Mesenchymal stem cell (in vitro differentiated cells and primary cell): ENCODE results near the gene PON3.
"Not testable (repeated sequence)": the region's sequence is repeated elsewhere in the genome, so short reads cannot be mapped to it uniquely, and the experiment has no call there.

Source experiments
- DNase-seq: peaks from one replicate; pipeline ENCODE4 v3.0.0-alpha.2; 2013
- H2AFZ ChIP-seq: one replicate; pipeline ENCODE4 v1.6.1; 2013; ENCODE audit warnings: low read depth, mild to moderate bottlenecking, control low read depth, inconsistent platforms, low read length, moderate library complexity
- H2AK5ac ChIP-seq: 2 replicates; pipeline ENCODE4 v1.6.1; 2013; ENCODE audit warnings: low read length, moderate library complexity, mild to moderate bottlenecking, inconsistent platforms; ENCODE audit not compliant: severe bottlenecking
- H2BK120ac ChIP-seq: one replicate; pipeline ENCODE4 v1.6.1; 2013; ENCODE audit warnings: low read depth, mild to moderate bottlenecking, inconsistent platforms, low read length, moderate library complexity
- H2BK12ac ChIP-seq, 2 experiments: one replicate each; pipeline ENCODE4 v1.6.1; 2013; ENCODE audit warnings: inconsistent platforms in 2 of 2, low read length in 2 of 2, mild to moderate bottlenecking in 2 of 2, moderate library complexity in 2 of 2, control low read depth in 1 of 2
- H2BK15ac ChIP-seq: one replicate; pipeline ENCODE4 v1.6.1; 2013; ENCODE audit warnings: mild to moderate bottlenecking, low read depth, inconsistent platforms; ENCODE audit not compliant: poor library complexity, severe bottlenecking
- H2BK5ac ChIP-seq: 2 replicates; pipeline ENCODE4 v1.6.1; 2013; ENCODE audit warnings: low read depth, mild to moderate bottlenecking, low read length, control low read depth, inconsistent platforms; ENCODE audit not compliant: poor library complexity, severe bottlenecking
- H3K14ac ChIP-seq, 2 experiments: one replicate each; pipeline ENCODE4 v1.6.1; 2013; ENCODE audit warnings: inconsistent platforms in 2 of 2, low read length in 2 of 2, control low read depth in 1 of 2, mild to moderate bottlenecking in 1 of 2, moderate library complexity in 1 of 2
- H3K18ac ChIP-seq, 2 experiments: one replicate each; pipeline ENCODE4 v1.6.1; 2013; ENCODE audit warnings: inconsistent platforms in 2 of 2, low read length in 2 of 2, control low read depth in 1 of 2, low read depth in 1 of 2, mild to moderate bottlenecking in 1 of 2
- H3K23ac ChIP-seq, 2 experiments: one replicate each; pipeline ENCODE4 v1.6.1; 2013; ENCODE audit warnings: inconsistent platforms in 2 of 2, low read length in 2 of 2, mild to moderate bottlenecking in 2 of 2, moderate library complexity in 2 of 2, control low read depth in 1 of 2
- H3K27ac ChIP-seq: 2 replicates; pipeline ENCODE4 v1.5.1; 2013; ENCODE audit warnings: mild to moderate bottlenecking, moderate library complexity, low read length, control low read depth, inconsistent platforms; ENCODE audit not compliant: poor library complexity, severe bottlenecking
- H3K27me3 ChIP-seq, 2 experiments: 2 replicates each; pipeline versions ENCODE4 v1.6.1 to v1.7.0; 2013; ENCODE audit warnings: low read length in 2 of 2, mild to moderate bottlenecking in 2 of 2, moderate library complexity in 2 of 2, control low read depth in 1 of 2, inconsistent platforms in 1 of 2; ENCODE audit not compliant: control insufficient read depth in 1 of 2, insufficient read depth in 1 of 2
- H3K36me3 ChIP-seq, 2 experiments: 2 replicates each; pipeline versions ENCODE4 v1.6.1 to v1.7.0; 2013; ENCODE audit warnings: low read length in 2 of 2, control low read depth in 1 of 2, inconsistent platforms in 1 of 2, low read depth in 1 of 2, mild to moderate bottlenecking in 1 of 2; ENCODE audit not compliant: insufficient read depth in 2 of 2, control insufficient read depth in 1 of 2
- H3K4ac ChIP-seq, 2 experiments: one replicate each; pipeline ENCODE4 v1.6.1; 2013; ENCODE audit warnings: inconsistent platforms in 2 of 2, low read length in 2 of 2, mild to moderate bottlenecking in 2 of 2, moderate library complexity in 2 of 2, control low read depth in 1 of 2, low read depth in 1 of 2
- H3K4me1 ChIP-seq: 2 replicates; pipeline ENCODE4 v1.6.1; 2013; ENCODE audit warnings: low read depth, low read length, control low read depth; ENCODE audit not compliant: control insufficient read depth, insufficient read depth
- H3K4me2 ChIP-seq: 2 replicates; pipeline ENCODE4 v1.6.1; 2013; ENCODE audit warnings: low read length, mild to moderate bottlenecking, inconsistent platforms; ENCODE audit not compliant: poor library complexity, severe bottlenecking
- H3K4me3 ChIP-seq, 2 experiments: 2 replicates each; pipeline versions ENCODE4 v1.5.1 to v1.7.0; 2013; ENCODE audit warnings: low read length in 2 of 2, mild to moderate bottlenecking in 2 of 2, control low read depth in 1 of 2, low read depth in 1 of 2; ENCODE audit not compliant: insufficient read depth in 1 of 2
- H3K79me1 ChIP-seq: replicated peaks from 2 replicates; pipeline ENCODE4 v1.6.1; 2013; ENCODE audit warnings: mild to moderate bottlenecking, control low read depth, low read length, inconsistent platforms; ENCODE audit not compliant: poor library complexity, severe bottlenecking
- H3K9ac ChIP-seq: 2 replicates; pipeline ENCODE4 v1.7.0; 2013; ENCODE audit warnings: mild to moderate bottlenecking, low read length, moderate library complexity
- H3K9me3 ChIP-seq: 2 replicates; pipeline ENCODE4 v1.7.0; 2013; ENCODE audit warnings: mild to moderate bottlenecking, low read length; ENCODE audit not compliant: control insufficient read depth
- H4K8ac ChIP-seq: one replicate; pipeline ENCODE4 v1.6.1; 2013; ENCODE audit warnings: inconsistent platforms, mild to moderate bottlenecking, low read length, moderate library complexity
- H4K91ac ChIP-seq: one replicate; pipeline ENCODE4 v1.6.1; 2013; ENCODE audit warnings: mild to moderate bottlenecking, low read length, inconsistent platforms
- WGBS: methylation state at CpG from one replicate; pipeline ENCODE4 v1.1.7; 2013; ENCODE audit warnings: mixed read lengths; 5-methylcytosine and 5-hydroxymethylcytosine counted together

The PON3 gene

DNA sequence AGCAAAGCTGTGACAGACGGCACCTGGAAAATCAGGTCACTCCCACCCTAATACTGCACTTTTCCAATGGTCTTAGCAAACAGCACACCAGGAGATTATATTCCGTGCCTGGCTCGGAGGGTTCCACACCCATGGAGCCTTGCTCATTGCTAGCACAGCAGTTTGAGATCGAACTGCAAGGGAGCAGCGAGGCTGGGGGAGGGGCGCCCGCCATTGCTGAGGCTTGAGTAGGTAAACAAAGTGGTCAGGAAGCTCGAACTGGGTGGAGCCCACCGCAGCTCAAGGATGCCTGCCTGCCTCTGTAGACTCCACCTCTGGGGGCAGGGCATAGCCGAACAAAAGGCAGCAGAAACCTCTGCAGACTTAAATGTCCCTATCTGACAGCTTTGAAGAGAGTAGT is 16.7 kb downstream of the PON3 start:
- WGBS = 93% methylated on average over 10 of the region's 10 CpGs
- not testable (repeated sequence) for DNase-seq, H2AK5ac ChIP-seq, H3K4me2 ChIP-seq, H3K36me3 ChIP-seq, H3K9me3 ChIP-seq, H4K8ac ChIP-seq, H3K9ac ChIP-seq, H3K23ac ChIP-seq, H3K79me1 ChIP-seq, H2BK120ac ChIP-seq, H2BK15ac ChIP-seq, H2BK12ac ChIP-seq, H2AFZ ChIP-seq, H3K27me3 ChIP-seq, H3K4me3 ChIP-seq, H3K4ac ChIP-seq, H3K4me1 ChIP-seq, H2BK5ac ChIP-seq, H4K91ac ChIP-seq, H3K14ac ChIP-seq, H3K27ac ChIP-seq, H3K18ac ChIP-seq

DNA sequence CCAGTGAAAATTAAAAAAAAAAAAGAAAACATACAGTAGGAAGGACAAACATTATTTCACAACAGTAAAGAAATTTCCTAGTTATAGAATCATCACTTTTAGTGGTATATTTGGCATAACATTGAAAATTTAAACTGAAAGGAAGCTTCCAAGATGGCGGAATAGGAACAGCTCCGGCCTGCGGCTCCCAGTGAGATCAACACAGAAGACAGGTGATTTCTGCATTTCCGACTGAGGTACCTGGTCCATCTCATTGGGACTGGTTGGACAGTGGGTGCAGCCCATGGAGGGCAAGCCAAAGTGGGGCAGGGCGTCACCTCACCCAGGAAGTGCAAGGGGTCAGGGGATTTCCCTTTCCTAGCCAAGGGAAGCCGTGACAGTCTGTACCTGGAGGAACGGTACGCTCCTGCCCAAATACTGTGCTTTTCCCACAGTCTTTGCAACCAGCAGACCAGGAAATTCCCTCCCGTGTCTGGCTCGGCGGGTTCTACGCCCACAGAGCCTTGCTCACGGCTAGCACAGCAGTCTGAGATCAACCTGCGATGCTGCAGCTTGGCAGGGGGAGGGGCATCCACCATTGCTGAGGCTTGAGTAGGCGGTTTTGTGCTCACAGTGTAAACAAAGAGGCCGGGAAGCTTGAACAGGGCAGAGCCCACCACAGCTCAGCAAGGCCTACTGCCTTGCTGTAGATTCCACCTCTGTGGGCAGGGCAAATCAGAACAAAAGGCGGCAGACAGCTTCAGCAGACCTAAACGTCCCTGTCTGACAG is 19.4 kb downstream of the PON3 start:
- Histone ChIP-seq H3K9me3 (no peaks in the 10 kb centered on the region), H2AFZ (no peak overlapping the region), H3K4me1 (no peaks in the 10 kb centered on the region), H3K18ac (no peak overlapping the region), H3K4ac (no peak overlapping the region), H2BK12ac (no peak overlapping the region), H3K36me3 (peaks cover 0 to 4% of the 10 kb centered on the region in 2 experiments), H2AK5ac (no peak overlapping the region), H4K91ac (no peak overlapping the region), H2BK15ac (no peak overlapping the region), H3K4me2 (no peak overlapping the region), H2BK120ac (no peak overlapping the region), H3K79me1 (no peaks in the 10 kb centered on the region), H4K8ac (peak overlapping the region; percentile 41), H3K27me3 (no peaks in the 10 kb centered on the region), H3K23ac (no peak overlapping the region), H3K4me3 (no peak overlapping the region), H3K9ac (no peak overlapping the region), H3K14ac (no peak overlapping the region), H3K27ac (no peak overlapping the region), H2BK5ac (no peak overlapping the region)
- DNase-seq = no peak
- WGBS = 85% methylated on average over 18 of the region's 18 CpGs

DNA sequence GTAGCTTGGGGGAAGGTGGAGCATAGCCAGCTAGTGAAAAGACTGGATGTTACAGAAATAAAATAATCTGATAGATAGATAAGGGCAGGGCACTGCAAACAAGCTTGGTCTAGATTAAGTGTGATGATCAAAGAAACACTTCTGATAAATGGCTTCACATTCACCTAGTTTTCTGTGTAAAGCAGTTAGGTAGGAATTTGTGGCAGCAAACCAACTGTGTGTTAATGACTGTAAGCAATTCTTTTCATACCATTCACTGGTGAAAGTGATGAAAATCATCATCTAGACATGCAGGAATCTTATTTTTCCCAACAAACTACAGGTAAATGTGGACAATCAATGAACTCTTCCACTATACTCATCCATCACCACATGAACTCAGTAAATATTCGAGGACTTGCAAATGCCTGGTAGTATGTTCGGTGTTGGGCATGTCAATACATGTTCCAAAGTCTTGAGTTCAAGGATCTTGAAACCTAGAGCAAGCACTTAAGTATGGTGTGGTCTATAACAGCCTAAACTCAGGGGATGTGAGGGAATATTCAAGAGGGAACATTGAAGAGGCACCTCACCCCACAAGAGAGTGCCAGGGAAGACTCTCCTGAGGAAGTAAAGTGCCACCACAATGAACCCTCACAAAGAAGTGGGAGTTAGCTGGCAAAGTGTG is 20.5 kb downstream of the PON3 start:
- no peaks in the 10 kb centered on the region for H3K27me3 ChIP-seq
- H3K79me1 ChIP-seq = no peaks in the 10 kb centered on the region
- H4K8ac ChIP-seq = no peak overlapping the region
- H3K14ac ChIP-seq = no peak overlapping the region
- DNase-seq = no peak
- no peak overlapping the region for H3K18ac ChIP-seq
- H3K4me2 ChIP-seq = no peak overlapping the region
- H2BK15ac ChIP-seq = no peak overlapping the region
- H3K23ac ChIP-seq = no peak overlapping the region
- peaks cover 0 to 4% of the 10 kb centered on the region in 2 experiments for H3K36me3 ChIP-seq
- H2AFZ ChIP-seq = no peak overlapping the region
- H3K27ac ChIP-seq = no peak overlapping the region
- no peak overlapping the region for H4K91ac ChIP-seq
- H2AK5ac ChIP-seq = no peak overlapping the region
- no peak overlapping the region for H2BK12ac ChIP-seq
- H3K4ac ChIP-seq = no peak overlapping the region
- no peak overlapping the region for H2BK120ac ChIP-seq
- H3K4me1 ChIP-seq = no peaks in the 10 kb centered on the region
- WGBS = 73% methylated on average over 2 of the region's 2 CpGs
- no peak overlapping the region for H3K4me3 ChIP-seq
- H3K9me3 ChIP-seq = no peaks in the 10 kb centered on the region
- H2BK5ac ChIP-seq = no peak overlapping the region
- H3K9ac ChIP-seq = no peak overlapping the region

DNA sequence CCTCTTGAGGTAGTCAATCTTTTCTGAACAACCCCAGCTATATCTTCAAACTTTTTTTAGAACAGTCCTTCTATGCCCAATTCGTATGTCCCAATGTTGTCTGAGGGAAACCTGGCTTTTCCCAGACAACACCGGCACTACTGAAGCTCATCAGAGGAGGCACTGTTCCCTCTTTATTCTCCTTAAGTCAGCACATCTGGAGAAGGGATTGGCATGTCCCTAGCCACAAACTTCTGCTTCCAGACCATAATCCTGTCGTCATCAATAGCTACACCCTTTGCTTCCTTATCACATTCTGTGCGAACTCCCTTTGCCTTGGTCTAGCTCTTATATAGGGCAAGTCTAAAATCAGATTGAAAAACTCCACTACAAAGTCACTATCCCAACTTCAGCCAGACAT is 22.9 kb downstream of the PON3 start:
- Histone ChIP-seq H2BK5ac (no peak overlapping the region), H3K4me3 (no peak overlapping the region), H3K4ac (no peak overlapping the region), H3K4me1 (no peaks in the 10 kb centered on the region), H3K36me3 (peaks cover 0 to 4% of the 10 kb centered on the region in 2 experiments), H3K4me2 (no peak overlapping the region), H3K79me1 (no peaks in the 10 kb centered on the region), H4K91ac (no peak overlapping the region), H3K27ac (no peak overlapping the region), H2AFZ (no peak overlapping the region), H3K9ac (no peak overlapping the region), H3K9me3 (no peaks in the 10 kb centered on the region), H3K18ac (no peak overlapping the region), H3K14ac (no peak overlapping the region), H2BK12ac (no peak overlapping the region), H3K23ac (no peak overlapping the region), H4K8ac (no peak overlapping the region), H2AK5ac (no peak overlapping the region), H2BK120ac (no peak overlapping the region), H3K27me3 (no peaks in the 10 kb centered on the region), H2BK15ac (no peak overlapping the region)
- 92% methylated on average over 4 of the region's 4 CpGs for WGBS
- no peak for DNase-seq
